Activated T-cell treated with anti-CD3 and anti-CD28 coated beads for 24 hours (primary cell): Measurements from ENCODE around the gene FAM204A.

Experiments
- DNase-seq: peaks from one replicate; pipeline ENCODE4 v3.0.0-alpha.2; 2020; ENCODE audit warnings: low read depth

Gene FAM204A

GRCh38 chr10:118278649-118279048, 63.5 kb downstream of the FAM204A start:
- no peak for DNase-seq

GRCh38 chr10:118277871-118278270, 64.3 kb downstream of the FAM204A start:
- no peak for DNase-seq

- DNase-seq, result no peak
These were observed 65.4 kb downstream of the FAM204A start for GRCh38 chr10:118276727-118277126.

- DNase-seq, result no peak
These were observed 65.9 kb downstream of the FAM204A start for GRCh38 chr10:118276204-118276603.

- no peak for DNase-seq
These were observed 68.5 kb downstream of the FAM204A start for GRCh38 chr10:118273662-118274061.

- DNase-seq, result no peak
These were observed 69.4 kb downstream of the FAM204A start for GRCh38 chr10:118272767-118273166.

DNA sequence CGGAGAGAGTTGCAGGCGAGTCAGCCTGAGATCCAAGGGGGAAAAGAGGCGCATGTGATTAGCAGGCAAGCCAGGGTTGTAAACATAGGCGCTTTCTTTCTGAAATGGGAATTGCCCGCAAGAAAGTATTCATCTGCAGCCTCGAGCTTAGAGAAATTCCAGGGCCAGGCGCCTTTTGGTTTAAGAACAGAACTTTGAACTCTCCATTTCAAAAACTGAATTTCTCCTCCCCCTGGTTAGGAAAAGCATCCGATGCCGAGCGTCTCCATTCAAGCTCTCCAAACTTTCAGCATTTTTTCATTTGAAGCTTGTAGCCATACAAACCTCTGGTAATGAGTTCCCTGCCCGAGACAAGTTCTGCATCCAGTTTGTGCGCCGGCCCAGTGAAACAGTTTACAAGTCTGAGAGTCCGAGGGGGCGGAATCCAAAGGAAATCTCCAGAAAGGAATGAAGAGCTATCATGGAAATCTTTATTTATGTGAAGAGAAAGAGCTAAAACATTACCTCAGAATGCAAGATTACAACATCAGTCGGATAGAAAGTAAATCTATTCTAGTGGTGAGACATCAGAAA, 69.9 kb downstream of the FAM204A start:
- DNase-seq, result no peak

- no peak for DNase-seq
These were observed 70.5 kb downstream of the FAM204A start for GRCh38 chr10:118271671-118272070.

DNA sequence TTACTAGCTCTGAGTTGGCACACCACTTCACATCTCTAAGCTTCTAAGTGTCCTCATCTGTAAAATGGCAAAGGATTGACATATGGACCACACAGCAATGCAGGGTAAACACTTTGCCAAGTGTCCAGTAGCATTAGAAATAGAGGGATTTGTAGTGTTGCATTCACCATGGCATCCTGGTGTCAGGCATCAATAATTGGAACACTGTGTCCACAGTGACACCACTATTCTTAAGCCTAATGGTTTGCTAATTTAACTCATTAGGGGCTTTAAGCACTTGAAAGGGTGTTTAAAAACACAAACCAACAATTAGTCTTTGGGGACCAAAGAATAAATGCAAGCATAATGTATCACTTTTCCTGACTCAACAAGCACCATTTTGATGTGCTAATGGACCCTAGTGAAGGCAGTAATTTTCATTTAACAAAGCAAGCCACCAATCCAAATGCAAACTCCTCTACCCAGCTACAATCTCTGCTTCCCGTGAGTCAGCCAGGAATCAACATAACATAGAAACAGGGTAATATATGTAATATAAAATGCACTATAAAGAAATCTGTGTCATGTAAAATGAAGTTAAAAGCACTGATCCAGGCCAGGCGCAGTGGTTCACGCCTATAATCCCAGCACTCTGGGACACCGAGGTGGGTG, 75.9 kb downstream of the FAM204A start:
- no peak for DNase-seq

DNA sequence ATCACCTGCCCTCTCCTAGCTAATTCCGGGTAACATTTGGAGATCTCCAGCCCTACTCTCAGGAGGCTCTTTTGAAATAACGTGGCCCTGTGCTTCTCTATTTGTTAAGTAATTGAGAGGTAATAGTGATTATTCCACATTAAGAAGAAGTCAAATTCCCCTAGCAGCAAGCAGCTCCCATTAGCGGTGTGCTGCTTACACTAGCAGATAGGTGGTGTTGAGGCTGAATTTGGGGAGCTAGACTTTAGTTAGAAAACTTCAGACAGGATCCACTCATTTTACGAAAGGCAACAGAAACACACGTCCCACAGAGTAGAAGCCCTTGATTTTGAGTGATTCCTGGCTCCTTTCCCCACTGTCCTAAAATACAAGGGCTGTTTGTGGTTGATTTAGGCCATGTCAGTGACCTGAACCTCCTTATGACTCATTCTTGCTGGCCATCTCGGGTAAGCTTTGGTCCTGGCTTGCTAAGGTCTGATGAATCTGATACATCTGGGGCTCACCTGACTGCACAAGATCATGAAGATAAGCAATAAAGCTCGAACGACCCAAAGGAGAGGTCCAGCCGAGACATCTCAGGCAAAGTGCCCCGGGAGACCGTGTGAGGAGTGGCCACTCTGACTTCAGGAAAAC, 77.2 kb downstream of the FAM204A start:
- no peak for DNase-seq

DNA sequence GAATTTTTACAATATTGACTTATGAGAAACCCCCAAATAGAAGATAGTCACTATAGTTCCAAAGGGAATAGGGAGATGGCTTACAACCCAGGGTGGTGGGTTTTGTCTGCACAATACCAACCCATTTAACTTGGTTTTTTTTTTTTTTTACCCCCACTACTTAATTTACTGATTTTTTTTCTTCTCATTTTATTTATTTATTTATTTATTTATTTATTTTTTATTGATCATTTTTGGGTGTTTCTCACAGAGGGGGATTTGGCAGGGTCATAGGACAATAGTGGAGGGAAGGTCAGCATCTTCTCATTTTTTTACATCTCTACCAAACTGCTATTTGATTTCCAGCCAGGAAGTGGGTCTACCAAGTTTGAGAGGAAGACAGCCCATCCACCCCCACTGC, 77.9 kb downstream of the FAM204A start:
- no peak for DNase-seq

GRCh38 chr10:118262538-118262937, 79.6 kb downstream of the FAM204A start:
- DNase-seq, result no peak

DNA sequence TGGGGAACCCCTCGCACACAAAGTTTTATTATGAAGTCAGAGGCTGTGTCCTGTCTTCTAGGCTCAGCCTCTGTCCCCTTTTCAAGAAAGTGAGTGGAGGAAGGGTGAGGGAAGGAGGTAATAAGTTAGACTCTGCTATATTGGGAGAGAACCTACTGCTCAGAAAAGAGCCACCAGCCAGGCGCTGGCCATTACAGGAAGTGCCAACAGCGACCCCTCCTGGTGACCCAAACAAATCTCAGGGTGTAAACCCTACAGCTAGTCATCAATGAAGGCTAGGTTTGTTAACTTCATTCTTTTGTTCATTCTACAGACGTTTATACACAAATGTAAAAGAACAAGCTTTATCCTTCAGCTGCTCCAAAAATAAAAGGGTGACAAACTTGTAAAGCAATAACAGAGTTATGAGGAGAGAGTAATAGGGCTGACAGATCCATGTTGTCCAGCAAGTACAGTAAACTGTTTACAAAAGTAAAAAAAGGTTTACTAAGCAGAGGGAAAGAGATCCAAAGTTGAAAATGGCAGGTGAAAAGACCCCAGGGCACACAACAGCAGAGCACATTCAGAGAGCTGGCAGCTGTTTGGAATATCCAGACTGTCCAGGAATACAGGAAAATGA, 82.7 kb downstream of the FAM204A start:
- DNase-seq, result no peak

- DNase-seq, result no peak
These were observed 83.8 kb downstream of the FAM204A start for GRCh38 chr10:118258285-118258684.

GRCh38 chr10:118256825-118257570, 85.1 kb downstream of the FAM204A start:
- DNase-seq, result no peak

DNA sequence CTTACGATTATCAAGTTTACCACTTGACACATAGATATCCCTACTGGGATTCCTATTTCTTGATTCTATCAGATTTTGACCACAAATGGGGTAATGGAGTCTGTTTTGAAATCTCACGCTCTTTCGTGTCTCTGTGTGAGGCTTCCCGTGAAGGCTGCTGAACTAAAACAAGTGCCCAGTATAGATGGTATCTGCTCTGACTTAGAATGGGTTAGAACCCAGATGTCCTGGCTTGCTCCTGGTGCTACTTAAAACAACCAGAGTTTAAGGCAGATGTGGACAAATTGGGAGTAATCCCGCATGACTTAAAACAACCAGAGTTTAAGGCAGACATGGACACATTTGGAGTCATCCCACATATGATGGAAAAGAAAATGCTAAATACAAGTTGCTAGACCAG, 85.9 kb downstream of the FAM204A start:
- no peak for DNase-seq

GRCh38 chr10:118255355-118255754, 86.8 kb downstream of the FAM204A start:
- no peak for DNase-seq

DNA sequence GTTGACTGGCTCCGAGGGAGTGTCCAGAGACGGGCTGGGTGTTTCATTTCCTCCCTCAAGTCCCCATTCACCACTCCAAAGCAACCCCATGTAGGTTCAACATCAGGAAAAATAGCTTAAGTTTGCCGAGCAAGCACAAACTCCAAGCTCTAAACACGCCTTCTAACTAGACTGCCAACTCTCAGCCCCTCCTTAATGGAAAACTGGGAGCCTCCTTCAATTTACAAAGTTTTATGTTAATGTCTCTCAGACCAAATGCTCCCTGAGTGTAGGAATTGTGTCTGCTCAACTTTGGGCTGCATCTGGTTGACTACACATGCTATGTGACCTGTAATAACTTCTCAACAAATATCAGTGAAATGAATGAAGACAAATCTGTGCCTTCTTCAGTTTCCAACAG, 87.5 kb downstream of the FAM204A start:
- no peak for DNase-seq

DNA sequence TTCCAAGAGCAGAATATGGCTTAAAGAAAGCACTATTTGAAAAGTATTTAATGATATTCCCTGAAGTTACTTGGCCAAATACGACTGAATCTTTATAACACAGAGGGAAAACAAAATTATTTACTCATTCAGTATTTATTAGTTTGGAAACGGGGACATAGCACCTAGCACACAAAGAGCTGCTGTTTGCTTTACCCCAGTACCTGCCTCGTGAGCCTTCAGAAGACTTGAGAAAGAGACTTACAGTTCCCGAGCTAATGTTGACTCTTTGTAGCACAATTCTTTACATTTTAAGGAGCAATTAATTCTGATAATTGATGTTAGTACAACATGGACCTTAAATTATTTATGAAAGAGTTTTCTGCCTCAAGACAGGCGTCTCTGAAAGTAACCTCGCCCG, 88.7 kb downstream of the FAM204A start:
- no peak for DNase-seq

- no peak for DNase-seq
These were observed 90.3 kb downstream of the FAM204A start for GRCh38 chr10:118251791-118252190.

DNA sequence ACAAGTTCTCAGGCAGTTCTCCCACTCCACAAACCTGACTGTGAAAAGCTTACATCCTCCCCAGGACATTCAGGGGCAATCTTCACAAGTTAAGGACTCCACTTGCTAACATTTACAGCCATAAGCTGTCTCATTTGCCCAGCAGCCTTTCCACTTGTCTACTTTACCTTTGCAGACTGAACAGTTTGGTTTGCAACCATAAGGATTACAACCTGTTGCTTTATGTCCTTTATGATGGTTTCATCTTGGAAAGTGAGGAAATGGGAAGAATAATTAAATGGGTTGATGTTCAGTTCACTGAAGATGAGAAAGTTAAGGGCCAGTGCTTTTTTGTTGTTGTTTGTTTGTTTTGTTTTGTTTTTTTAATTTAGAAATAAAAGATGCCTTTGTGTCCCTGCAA, 92.4 kb downstream of the FAM204A start:
- DNase-seq, result no peak
